Myocyte (in vitro differentiated cells): Measurements from ENCODE around the gene LYVE1. TPM values are rescaled to one million over a fixed set of nuclear protein-coding genes. Genes with fewer than 3 reads are reported as not detected.

ENCODE experiments used
- DNase-seq: peaks from one replicate; pipeline ENCODE4 v3.0.0-alpha.2; 2012; ENCODE audit warnings: low read depth
- microRNA counts: library from miRNA; unstranded; fragments of <30 nt; microRNA quantifications from one replicate; lab custom pipeline; 2016
- total RNA-seq: library from RNA; depleted of rRNA; stranded (reverse); fragments of >200 nt; gene quantifications from 2 replicates; pipeline ENCODE4 v1.2.3, GENCODE V29; 2014

LYVE1 gene
- total RNA-seq, 1 donor from 2014 or later = not detected

DNA sequence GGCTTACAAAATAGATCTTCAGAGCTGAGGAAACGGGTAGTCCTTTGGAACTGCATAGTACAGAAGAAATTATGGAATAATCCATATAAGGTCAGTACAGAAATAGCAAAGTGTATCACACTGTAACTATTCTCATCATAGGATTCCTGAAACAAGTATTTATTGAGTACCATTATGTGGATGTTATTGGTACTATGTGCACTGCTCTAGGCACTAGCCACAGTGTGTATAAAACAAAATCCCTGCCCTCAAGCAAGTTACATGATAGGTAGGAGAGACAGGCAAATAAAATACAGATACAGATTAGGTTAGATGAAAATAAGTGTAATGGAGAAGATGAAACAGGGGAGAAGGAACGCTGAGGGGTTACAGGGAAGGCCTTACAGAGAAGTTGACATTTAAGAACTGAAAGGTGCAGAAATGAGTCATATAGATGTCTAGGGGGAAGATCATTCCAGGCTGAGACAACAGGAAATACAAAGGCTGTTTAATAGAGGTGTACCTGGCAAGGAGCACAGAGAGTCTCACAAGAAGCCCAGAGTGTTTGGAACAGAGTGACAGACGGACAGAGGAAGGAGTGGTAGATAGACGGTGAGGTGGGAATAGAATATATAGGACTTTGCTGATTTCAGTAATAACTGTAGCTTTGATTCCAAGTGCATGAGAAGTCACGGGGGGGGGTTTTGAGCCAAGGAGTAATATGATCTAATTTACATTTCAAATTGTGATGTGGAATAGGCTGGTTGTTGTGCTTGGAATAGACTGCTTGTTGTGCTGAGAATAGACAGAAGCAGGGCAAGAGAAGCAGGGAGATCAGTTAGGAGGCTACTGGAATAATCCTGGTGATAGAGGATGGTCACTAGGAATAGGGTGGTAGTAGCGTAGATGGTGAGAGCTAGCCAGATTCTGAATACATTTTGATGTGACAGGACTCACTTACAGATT is 41.2 kb downstream of the LYVE1 start:
- DNase-seq = no peak

DNA sequence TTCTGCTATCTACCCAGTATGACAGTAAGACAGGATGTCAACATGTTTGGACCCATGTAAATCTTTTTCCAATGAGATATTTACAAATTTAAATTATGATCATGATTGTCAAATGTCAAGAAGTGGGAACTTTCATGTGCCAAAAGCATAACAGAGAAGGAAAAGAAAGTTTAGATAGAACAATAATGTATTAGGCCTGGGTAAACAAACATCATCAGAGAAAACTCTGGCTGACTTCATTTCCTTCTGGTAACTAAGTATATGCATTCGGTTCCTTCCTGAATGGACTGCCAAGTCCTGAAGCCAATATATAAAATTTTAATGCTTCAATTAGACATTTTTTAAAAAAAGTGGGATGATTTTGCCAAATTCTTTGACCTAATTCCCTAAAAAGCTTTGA is 44.0 kb downstream of the LYVE1 start:
- no peak for DNase-seq

DNA sequence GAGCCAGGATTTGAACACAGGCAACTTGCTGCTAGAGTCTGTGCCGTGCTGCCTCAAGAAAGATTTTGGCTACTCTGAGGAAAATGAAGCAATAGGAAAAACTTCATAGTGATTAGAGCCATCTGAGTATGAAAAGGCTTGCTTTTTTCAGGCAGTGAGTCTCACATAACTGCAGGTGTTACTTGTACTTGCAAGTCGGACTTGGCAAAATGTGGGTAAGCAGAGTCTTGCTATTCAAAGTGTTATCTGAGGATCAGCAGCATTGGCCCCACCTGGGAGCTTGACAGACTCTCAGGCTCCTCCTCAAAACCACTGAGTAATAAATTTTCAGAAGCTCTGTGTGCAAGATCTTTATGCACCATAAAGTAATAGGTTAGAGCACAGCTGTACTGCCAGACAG is 45.5 kb downstream of the LYVE1 start:
- DNase-seq = no peak

DNA sequence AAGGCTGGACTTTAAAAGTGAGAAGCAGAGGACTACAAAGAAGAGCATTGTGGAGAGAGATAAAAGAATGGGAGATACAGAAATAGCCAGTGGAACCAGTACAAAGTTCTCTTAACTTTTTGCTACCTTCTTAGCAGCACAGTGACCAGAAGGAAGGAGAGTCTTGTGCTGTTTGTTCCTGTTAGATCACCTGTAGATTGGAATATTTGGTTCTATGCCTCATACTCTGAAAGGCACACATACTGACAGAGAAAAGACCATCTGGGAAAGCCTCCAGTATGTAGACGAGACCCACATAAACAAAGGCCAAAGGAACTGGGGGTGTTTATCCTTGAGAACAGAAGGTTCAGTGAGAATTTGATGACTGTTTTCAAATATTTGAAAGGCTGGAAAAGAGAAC is 46.2 kb downstream of the LYVE1 start:
- no peak for DNase-seq

DNA sequence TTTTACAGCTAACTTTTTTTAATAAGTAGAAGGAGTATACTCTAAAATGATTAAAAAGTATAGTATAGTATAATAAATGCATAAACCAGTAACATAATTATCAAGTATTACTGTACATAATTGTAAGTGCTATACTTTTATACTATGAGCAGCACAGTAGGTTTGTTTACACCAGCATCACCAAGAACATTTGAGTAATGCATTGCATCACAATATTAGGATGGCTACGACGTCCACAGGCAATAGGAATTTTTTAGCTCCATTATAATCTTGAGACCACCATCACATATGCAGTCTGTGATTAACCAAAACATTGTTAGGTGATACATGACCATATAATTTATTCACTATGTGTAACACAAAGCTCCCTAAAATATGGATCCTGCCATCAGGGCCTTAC is 47.9 kb downstream of the LYVE1 start:
- DNase-seq = no peak

- DNase-seq = no peak
Observed at GRCh38 chr11:10519630-10520029, 48.8 kb downstream of the LYVE1 start.

DNA sequence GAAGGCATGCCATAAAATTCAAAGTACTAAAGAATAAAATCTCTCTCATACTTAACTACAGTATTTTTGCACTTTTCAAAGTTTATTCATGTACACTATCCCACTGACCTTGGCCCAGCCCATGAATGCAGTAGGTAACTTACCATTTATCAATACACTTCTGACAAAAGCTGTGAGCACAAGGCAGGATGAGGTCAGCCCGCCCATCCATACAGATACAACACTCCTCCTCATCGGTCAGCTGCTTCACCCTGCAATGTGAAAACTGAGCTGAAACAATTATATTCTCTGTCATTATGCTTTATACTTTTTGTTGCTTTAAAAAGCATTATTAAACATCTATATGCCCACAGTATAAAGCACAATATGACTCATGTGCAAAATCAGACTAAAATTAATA is 49.6 kb downstream of the LYVE1 start:
- DNase-seq = no peak

GRCh38 chr11:10518123-10518522 is 50.3 kb downstream of the LYVE1 start:
- DNase-seq = no peak

DNA sequence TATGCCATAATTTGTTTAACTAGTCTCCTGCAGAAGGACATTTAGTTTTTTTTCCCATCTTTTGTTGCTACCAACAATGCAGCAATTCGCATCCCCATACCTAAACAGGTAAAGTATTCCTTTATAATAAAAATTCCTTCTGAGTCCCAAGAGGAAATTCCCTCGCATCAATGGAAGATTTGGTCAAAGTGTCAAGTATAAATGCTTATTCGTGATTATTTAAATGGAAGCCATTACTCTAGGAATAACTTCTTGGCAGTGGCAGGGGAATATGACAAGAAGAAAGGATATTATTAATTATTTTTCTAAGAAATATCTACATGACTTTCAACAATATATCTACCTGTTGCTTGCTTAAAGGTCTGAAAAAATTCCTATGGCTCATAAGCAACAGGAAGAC is 53.0 kb downstream of the LYVE1 start:
- no peak for DNase-seq

GRCh38 chr11:10514709-10515108 is 53.8 kb downstream of the LYVE1 start:
- DNase-seq = peak; percentile 43

DNA sequence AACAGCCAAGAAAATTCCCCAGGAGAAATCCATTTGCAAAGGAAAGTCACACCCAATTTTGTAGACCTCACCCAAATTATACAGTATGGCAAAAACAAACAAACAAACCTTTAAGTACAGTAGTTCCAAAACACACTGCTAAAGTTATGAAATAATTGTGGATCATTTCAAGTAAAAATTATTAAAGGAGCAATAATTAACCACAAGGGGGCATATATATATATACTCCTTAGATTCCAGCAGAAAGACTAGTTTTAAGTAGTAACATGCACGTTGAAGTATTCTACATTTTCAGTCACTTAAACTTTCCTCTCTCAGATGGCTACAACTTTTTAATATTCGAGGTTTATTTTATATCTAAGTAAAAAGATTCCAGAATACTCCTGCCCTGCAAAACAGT is 54.3 kb downstream of the LYVE1 start:
- no peak for DNase-seq

- no peak for DNase-seq
Observed at GRCh38 chr11:10511181-10511621, 57.3 kb downstream of the LYVE1 start.

MicroRNA genes within 50 kb of the gene (microRNA counts, 767-probe panel; counts per million panel counts)
- microRNA hsa-miR-4485 (lab: Ali Mortazavi, UCI) = not detected

Other genes with a start within 250 kb of the LYVE1 start
- 4.4 and 10.3 TPM in 2 replicates for gene AMPD3, start 113.4 kb downstream of the LYVE1 start, total RNA-seq
- 27.8 and 29.6 TPM in 2 replicates for gene RNF141, start 27.5 kb downstream of the LYVE1 start, total RNA-seq
- gene IRAG1, start 125.1 kb upstream of the LYVE1 start, total RNA-seq = 0.56 and 0.99 TPM in 2 replicates
- gene CTR9, start 182.6 kb upstream of the LYVE1 start, total RNA-seq = 15.4 and 16.3 TPM in 2 replicates
- 976 and 1,007 TPM in 2 replicates for gene EIF4G2, start 240.3 kb upstream of the LYVE1 start, total RNA-seq